Liver (tissue), 9 donors: Measurements from ENCODE around the gene ARSJ. TPM values are rescaled to one million over a fixed set of nuclear protein-coding genes. Genes with fewer than 3 reads are reported as not detected.
A peak's percentile ranks its signal among the peaks of the same experiment; 100 is the strongest.

ENCODE experiments used
- DNase-seq: peaks from one replicate; pipeline ENCODE4 v3.0.0-alpha.2; 2017; ENCODE audit warnings: low spot score
- H3K27ac ChIP-seq, 2 donors: one replicate each; pipeline ENCODE4 v1.7.0; 2013; ENCODE audit warnings: inconsistent platforms in 2 of 2, low read length in 2 of 2, control low read depth in 1 of 2, low read depth in 1 of 2, mild to moderate bottlenecking in 1 of 2
- H3K27me3 ChIP-seq, 4 donors: one replicate each; pipeline versions ENCODE4 v1.6.1 to v1.7.0; 2013; ENCODE audit warnings: low read length in 3 of 4, inconsistent platforms in 1 of 4, mild to moderate bottlenecking in 1 of 4, moderate library complexity in 1 of 4; ENCODE audit not compliant: control insufficient read depth in 4 of 4, insufficient read depth in 4 of 4
- H3K36me3 ChIP-seq, 4 donors: one replicate each; pipeline versions ENCODE4 v1.6.1 to v1.7.0; 2013; ENCODE audit warnings: low read length in 3 of 4, mild to moderate bottlenecking in 3 of 4, low read depth in 1 of 4, moderate library complexity in 1 of 4; ENCODE audit not compliant: control insufficient read depth in 4 of 4, insufficient read depth in 3 of 4
- H3K4me1 ChIP-seq, 4 donors: one replicate each; pipeline versions ENCODE4 v1.6.1 to v1.7.0; 2013; ENCODE audit warnings: low read length in 3 of 4, mild to moderate bottlenecking in 3 of 4, moderate library complexity in 1 of 4; ENCODE audit not compliant: control insufficient read depth in 4 of 4, insufficient read depth in 4 of 4
- H3K4me3 ChIP-seq, 3 donors: one replicate each; pipeline versions ENCODE4 v1.6.1 to v1.7.0; 2013; ENCODE audit warnings: low read length in 3 of 3, control low read depth in 1 of 3, low read depth in 1 of 3, mild to moderate bottlenecking in 1 of 3
- H3K9ac ChIP-seq, 2 donors: one replicate each; pipeline ENCODE4 v1.7.0; 2013; ENCODE audit warnings: low read length in 2 of 2, mild to moderate bottlenecking in 2 of 2, moderate library complexity in 2 of 2, control low read depth in 1 of 2, low read depth in 1 of 2
- H3K9me3 ChIP-seq, 4 donors: one replicate each; pipeline versions ENCODE4 v1.6.1 to v1.7.0; 2013; ENCODE audit warnings: low read length in 3 of 4; ENCODE audit not compliant: control insufficient read depth in 4 of 4
- EGR1 ChIP-seq, 2 donors: IDR thresholded peaks; 2 replicates each; pipeline ENCODE4 v1.6.1; 2016 to 2018; ENCODE audit warnings: antibody characterized with exemption in 2 of 2, low read depth in 2 of 2
- FOXA1 ChIP-seq: IDR thresholded peaks from 2 replicates; pipeline ENCODE4 v1.6.1; 2016; ENCODE audit warnings: antibody characterized with exemption
- FOXA2 ChIP-seq: IDR thresholded peaks from 2 replicates; pipeline ENCODE4 v1.6.1; 2016; ENCODE audit warnings: antibody characterized with exemption
- GABPA ChIP-seq, 2 donors: IDR thresholded peaks in 1 of 2; conservative IDR thresholded peaks in 1 of 2; 2 replicates each; pipeline ENCODE4 v1.6.1; 2016; ENCODE audit warnings: antibody characterized with exemption in 2 of 2, mild to moderate bottlenecking in 1 of 2, moderate library complexity in 1 of 2
- HNF4A ChIP-seq, 2 donors: conservative IDR thresholded peaks; 2 replicates each; pipeline ENCODE4 v1.6.1; 2016; ENCODE audit warnings: antibody characterized with exemption in 2 of 2, mild to moderate bottlenecking in 2 of 2
- HNF4G ChIP-seq: IDR thresholded peaks from 2 replicates; pipeline ENCODE4 v1.6.1; 2016; ENCODE audit warnings: antibody characterized with exemption
- JUND ChIP-seq, 2 donors: IDR thresholded peaks; 2 replicates each; pipeline ENCODE4 v1.6.1; 2016; ENCODE audit warnings: antibody characterized with exemption in 2 of 2
- MAX ChIP-seq: IDR thresholded peaks from 2 replicates; pipeline ENCODE4 v1.6.1; 2016; ENCODE audit warnings: antibody characterized with exemption
- NR2F2 ChIP-seq: IDR thresholded peaks from 2 replicates; pipeline ENCODE4 v1.6.1; 2016; ENCODE audit warnings: antibody characterized with exemption
- RAD21 ChIP-seq, 2 donors: IDR thresholded peaks; 2 replicates each; pipeline ENCODE4 v1.6.1; 2016; ENCODE audit warnings: antibody characterized with exemption in 2 of 2, mild to moderate bottlenecking in 2 of 2
- RXRA ChIP-seq, 2 donors: IDR thresholded peaks; 2 replicates each; pipeline ENCODE4 v1.6.1; 2017 to 2018; ENCODE audit warnings: antibody characterized with exemption in 2 of 2, mild to moderate bottlenecking in 1 of 2
- YY1 ChIP-seq: IDR thresholded peaks from 2 replicates; pipeline ENCODE4 v1.6.1; 2016; ENCODE audit warnings: antibody characterized with exemption, mild to moderate bottlenecking
- ZBTB33 ChIP-seq: IDR thresholded peaks from 2 replicates; pipeline ENCODE4 v1.6.1; 2016; ENCODE audit warnings: antibody characterized with exemption
- WGBS: extraction: QIAGEN DNeasy Blood & Tissue Kit; methylation state at CpG from one replicate; pipeline ENCODE4 v1.1.7; 2013; 5-methylcytosine and 5-hydroxymethylcytosine counted together
- polyA plus RNA-seq, 2 donors: library from polyadenylated mRNA; stranded (reverse) in 1 of 2; unstranded in 1 of 2; fragments of 200-250 nt in 1 of 2; fragments of >200 nt in 1 of 2; fragmentation: Nextera tagmentation in 1 of 2; extraction: Ambion mirVana in 1 of 2; gene quantifications; one replicate each; pipeline versions ENCODE4 v1.2.1 to v1.2.3, GENCODE V29; 2013 to 2015
- total RNA-seq, 2 donors: library from RNA; depleted of rRNA; stranded (reverse); fragments of >200 nt; gene quantifications; one replicate each; pipeline ENCODE4 v1.2.3, GENCODE V29; 2014
- TF ChIP-seq, protein P1 (sequence below): fragments of 150-350 bp; IDR thresholded peaks from 2 replicates; pipeline ENCODE4 v1.5.1; 2017; ENCODE audit warnings: improper control_type of control experiment, low read depth, low read length; ENCODE audit not compliant: missing input control
- TF ChIP-seq, protein P2 (sequence below): IDR thresholded peaks from 2 replicates; pipeline ENCODE4 v1.6.1; 2016; ENCODE audit warnings: antibody characterized with exemption, mild to moderate bottlenecking
- donor health status: healthy.
- donor health status: healthy.
- donor health status: healthy.
- donor health status: healthy.
- donor health status: healthy.

ARSJ gene
- total and polyA plus RNA-seq, 4 donors: 0.56 to 1.8 (median 0.95) TPM

GRCh38 chr4:113967687-113968086, 11.8 kb downstream of the ARSJ start (continued):
- no peak for TF ChIP-seq NR2F2
- TF ChIP-seq ZBTB33: no peak

GRCh38 chr4:113962719-113963265, 16.7 kb downstream of the ARSJ start:
- no peak overlapping the region for H3K9ac ChIP-seq
- H3K9me3 ChIP-seq: no peaks in the 10 kb centered on the region
- DNase-seq: no peak
- H3K36me3 ChIP-seq: no peaks in the 10 kb centered on the region
- H3K4me1 ChIP-seq: peaks cover 5 to 17% (median 14%) of the 10 kb centered on the region in 4 donors
- no peak for TF ChIP-seq NR2F2
- no peak for TF ChIP-seq FOXA2
- no peak for TF ChIP-seq YY1
- no peak for TF ChIP-seq EGR1 (IDR thresholded peaks at IDR 0.05; ENCODE audit: low read depth in 2 of 2)
- WGBS: 76% methylated on average over 3 of the region's 3 CpGs
- H3K4me3 ChIP-seq: no peak overlapping the region
- H3K27me3 ChIP-seq: no peaks in the 10 kb centered on the region
- H3K27ac ChIP-seq: no peak overlapping the region

GRCh38 chr4:113962016-113962347, 17.5 kb downstream of the ARSJ start:
- no peak for TF ChIP-seq JUND (IDR thresholded peaks at IDR 0.05)
- peak; percentile 49 to 52 for TF ChIP-seq RXRA (IDR thresholded peaks at IDR 0.05)
- no peak for DNase-seq
- no peaks in the 10 kb centered on the region for H3K36me3 ChIP-seq
- no peak overlapping the region for H3K9ac ChIP-seq
- H3K27ac ChIP-seq: no peak overlapping the region
- H3K27me3 ChIP-seq: no peaks in the 10 kb centered on the region
- H3K4me1 ChIP-seq: peaks cover 5 to 17% (median 14%) of the 10 kb centered on the region in 4 donors
- 24% methylated on average over 2 of the region's 2 CpGs for WGBS
- no peak overlapping the region for H3K4me3 ChIP-seq
- no peaks in the 10 kb centered on the region for H3K9me3 ChIP-seq

GRCh38 chr4:113960684-113961321, 18.6 kb downstream of the ARSJ start:
- Histone ChIP-seq H3K4me3 (no peak overlapping the region), H3K9ac (no peak overlapping the region), H3K4me1 (peaks cover 7 to 17% (median 14%) of the 10 kb centered on the region in 4 donors), H3K36me3 (no peaks in the 10 kb centered on the region), H3K9me3 (no peaks in the 10 kb centered on the region), H3K27me3 (no peaks in the 10 kb centered on the region), H3K27ac (no peak overlapping the region)
- DNase-seq: no peak
- 55% methylated on average over 3 of the region's 3 CpGs for WGBS
- TF ChIP-seq YY1: no peak
- no peak for TF ChIP-seq HNF4A (conservative IDR thresholded peaks at IDR 0.05)
- TF ChIP-seq JUND (IDR thresholded peaks at IDR 0.05): no peak
- TF ChIP-seq, protein P1, sequence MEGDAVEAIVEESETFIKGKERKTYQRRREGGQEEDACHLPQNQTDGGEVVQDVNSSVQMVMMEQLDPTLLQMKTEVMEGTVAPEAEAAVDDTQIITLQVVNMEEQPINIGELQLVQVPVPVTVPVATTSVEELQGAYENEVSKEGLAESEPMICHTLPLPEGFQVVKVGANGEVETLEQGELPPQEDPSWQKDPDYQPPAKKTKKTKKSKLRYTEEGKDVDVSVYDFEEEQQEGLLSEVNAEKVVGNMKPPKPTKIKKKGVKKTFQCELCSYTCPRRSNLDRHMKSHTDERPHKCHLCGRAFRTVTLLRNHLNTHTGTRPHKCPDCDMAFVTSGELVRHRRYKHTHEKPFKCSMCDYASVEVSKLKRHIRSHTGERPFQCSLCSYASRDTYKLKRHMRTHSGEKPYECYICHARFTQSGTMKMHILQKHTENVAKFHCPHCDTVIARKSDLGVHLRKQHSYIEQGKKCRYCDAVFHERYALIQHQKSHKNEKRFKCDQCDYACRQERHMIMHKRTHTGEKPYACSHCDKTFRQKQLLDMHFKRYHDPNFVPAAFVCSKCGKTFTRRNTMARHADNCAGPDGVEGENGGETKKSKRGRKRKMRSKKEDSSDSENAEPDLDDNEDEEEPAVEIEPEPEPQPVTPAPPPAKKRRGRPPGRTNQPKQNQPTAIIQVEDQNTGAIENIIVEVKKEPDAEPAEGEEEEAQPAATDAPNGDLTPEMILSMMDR: no peak
- TF ChIP-seq FOXA2: no peak
- TF ChIP-seq, protein P2, sequence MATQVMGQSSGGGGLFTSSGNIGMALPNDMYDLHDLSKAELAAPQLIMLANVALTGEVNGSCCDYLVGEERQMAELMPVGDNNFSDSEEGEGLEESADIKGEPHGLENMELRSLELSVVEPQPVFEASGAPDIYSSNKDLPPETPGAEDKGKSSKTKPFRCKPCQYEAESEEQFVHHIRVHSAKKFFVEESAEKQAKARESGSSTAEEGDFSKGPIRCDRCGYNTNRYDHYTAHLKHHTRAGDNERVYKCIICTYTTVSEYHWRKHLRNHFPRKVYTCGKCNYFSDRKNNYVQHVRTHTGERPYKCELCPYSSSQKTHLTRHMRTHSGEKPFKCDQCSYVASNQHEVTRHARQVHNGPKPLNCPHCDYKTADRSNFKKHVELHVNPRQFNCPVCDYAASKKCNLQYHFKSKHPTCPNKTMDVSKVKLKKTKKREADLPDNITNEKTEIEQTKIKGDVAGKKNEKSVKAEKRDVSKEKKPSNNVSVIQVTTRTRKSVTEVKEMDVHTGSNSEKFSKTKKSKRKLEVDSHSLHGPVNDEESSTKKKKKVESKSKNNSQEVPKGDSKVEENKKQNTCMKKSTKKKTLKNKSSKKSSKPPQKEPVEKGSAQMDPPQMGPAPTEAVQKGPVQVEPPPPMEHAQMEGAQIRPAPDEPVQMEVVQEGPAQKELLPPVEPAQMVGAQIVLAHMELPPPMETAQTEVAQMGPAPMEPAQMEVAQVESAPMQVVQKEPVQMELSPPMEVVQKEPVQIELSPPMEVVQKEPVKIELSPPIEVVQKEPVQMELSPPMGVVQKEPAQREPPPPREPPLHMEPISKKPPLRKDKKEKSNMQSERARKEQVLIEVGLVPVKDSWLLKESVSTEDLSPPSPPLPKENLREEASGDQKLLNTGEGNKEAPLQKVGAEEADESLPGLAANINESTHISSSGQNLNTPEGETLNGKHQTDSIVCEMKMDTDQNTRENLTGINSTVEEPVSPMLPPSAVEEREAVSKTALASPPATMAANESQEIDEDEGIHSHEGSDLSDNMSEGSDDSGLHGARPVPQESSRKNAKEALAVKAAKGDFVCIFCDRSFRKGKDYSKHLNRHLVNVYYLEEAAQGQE: no peak
- no peak for TF ChIP-seq EGR1 (IDR thresholded peaks at IDR 0.05; ENCODE audit: low read depth in 2 of 2)
- TF ChIP-seq ZBTB33: no peak
- TF ChIP-seq NR2F2: no peak
- TF ChIP-seq MAX: no peak
- no peak for TF ChIP-seq RXRA (IDR thresholded peaks at IDR 0.05)
- TF ChIP-seq HNF4G: no peak
- TF ChIP-seq RAD21 (IDR thresholded peaks at IDR 0.05): no peak
- TF ChIP-seq FOXA1: no peak
- no peak for TF ChIP-seq GABPA (IDR thresholded peaks at IDR 0.05 in 1 of 2, conservative IDR thresholded peaks at IDR 0.05 in 1 of 2)
